Measurements from ENCODE around the gene P4HB.

P4HB gene

DNA sequence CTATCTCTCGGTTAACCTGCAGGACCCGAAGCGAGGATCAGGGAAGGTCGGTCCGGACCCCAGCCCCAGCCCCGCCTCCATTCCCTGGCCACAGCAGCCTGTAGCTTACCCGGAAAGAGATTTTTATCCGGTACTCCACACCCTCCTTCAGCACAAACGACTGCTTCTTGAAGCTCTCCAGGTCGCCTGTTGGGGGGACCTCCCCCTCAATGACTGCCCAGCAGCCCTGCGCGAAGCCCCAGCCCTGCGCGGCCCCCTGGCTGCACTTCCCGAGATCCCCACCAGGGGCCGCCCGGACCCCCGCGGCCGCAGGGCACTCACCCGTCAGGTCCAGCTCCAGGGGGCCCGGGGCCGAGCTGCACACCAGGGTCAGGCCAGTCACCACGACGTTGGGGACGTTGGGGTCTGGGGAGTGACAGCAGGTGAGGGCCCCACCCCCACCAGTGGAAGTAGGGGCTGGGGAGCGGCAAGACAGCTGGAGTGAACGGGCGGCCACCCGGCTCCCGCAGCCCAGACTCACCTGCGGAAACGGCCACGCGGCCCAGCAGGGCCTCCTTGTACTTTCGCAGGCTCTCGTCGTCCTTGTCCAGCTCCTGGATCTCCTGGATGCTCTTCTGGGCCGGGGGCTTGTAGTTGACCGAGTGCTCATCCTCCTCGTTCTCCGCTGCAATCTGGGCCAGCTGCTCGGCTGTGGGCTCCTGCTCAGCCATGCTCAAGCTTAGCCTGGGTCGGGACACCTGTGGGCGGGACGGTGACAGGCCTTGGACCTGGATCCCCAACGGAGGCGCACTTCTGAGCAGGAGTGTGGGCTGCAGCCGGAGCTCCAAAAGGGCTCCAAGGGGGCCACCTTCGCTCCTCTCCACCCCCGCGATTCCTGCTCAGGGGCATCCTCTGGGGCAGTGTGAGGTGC lies 9.1 kb upstream of the P4HB start:
- DNase-seq = peak in 1 of 58 donors; percentile 8

DNA sequence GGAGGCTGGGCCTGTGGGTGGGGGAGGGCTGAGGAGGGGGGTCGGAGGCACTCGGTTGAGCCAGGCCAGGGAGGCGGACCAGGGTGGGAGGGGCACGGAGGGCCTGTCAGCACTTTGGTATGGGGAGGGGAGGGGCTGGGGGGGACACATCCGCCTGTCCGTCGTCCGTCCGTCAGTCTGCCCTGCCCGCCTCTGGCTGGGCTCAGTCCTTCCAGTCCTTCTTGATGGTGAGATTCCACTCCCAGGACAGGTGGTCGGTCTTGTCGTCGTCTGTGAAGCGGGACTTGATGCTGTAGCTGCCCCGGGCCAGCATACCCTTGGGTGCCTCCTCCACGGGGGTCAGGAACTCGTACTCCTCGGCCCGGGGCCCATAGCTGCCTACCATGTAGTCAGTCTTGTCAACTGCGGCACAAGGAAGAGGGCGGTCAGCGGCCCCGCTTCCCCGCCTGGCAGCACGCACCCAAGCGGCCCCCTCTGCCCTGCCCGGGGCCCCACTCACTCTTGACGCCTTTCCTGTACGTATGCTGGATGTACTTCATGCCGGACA lies 8.4 kb upstream of the P4HB start:
- no peak for DNase-seq

DNA sequence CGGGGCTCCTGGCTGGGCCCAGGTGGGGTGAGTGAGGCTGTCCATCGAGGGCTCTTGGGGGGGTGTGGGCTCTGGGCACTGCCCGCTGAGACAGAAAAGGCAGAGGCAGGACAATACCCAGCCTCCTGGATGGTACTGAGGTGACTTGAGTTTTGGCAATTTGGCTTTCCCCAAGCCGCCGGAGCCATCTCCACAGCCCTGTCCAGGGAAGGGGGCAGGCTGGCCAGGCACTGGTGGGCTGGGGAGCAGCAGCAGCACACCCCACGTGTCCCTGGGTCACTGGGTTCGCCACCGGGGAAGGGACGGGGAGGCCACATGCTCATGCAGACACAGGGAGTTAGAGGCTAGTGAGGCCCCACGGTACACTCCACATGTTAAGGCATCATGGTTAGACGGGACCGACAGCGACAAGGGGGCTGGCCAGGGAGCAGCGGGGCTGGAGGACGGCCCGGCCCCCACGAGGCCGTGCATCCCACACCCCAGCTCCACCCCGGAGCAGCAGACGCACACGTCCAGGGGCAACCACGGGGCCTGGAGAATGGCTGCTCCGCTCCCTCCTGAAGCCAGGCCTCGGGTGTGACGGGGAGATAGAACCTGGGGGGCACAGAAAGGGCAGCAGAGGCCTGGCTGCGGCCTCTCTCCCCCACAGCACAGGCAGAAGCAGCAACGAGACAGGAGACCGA lies 7.8 kb upstream of the P4HB start:
- no peak for DNase-seq

DNA sequence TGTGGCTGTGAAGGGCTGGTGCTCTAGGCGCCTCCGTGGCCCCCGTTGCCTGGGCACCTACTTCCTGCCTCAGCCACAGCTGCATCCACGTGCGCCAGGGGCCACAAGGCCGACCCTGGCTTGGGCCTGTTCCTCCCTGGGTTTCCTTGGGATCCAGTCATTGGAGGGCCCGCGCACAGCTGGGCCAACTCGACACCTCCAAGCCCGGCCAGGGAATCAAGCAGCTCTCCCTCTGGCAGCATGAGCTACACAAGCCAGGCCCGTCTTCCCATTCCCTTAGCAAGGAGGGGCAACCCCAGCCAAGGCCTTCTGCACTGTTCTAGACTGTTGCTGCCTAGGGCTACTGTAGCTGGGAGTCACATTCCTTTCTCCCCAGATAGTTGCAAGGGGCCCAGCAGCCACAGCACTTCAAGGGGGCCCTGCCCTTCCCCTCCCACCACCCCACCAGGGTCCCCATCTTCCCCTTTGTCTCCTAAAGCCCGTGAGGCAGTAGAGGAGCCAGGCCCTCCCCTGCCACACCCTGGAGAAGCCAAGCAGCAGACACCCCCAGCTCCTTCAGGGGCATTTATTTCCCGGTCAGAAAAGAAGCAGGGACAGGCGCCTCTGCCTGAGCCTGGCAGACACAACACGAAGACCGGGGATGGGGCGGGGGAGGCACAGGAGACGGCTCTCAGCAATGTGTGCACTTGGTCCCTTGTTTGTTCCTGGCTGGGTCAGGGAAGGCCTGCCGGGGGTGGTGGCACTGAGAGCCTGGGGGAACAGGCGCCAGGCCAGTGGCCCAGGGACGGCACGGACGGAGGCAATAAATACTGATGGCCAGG lies 7.0 kb upstream of the P4HB start:
- no peak for DNase-seq

DNA sequence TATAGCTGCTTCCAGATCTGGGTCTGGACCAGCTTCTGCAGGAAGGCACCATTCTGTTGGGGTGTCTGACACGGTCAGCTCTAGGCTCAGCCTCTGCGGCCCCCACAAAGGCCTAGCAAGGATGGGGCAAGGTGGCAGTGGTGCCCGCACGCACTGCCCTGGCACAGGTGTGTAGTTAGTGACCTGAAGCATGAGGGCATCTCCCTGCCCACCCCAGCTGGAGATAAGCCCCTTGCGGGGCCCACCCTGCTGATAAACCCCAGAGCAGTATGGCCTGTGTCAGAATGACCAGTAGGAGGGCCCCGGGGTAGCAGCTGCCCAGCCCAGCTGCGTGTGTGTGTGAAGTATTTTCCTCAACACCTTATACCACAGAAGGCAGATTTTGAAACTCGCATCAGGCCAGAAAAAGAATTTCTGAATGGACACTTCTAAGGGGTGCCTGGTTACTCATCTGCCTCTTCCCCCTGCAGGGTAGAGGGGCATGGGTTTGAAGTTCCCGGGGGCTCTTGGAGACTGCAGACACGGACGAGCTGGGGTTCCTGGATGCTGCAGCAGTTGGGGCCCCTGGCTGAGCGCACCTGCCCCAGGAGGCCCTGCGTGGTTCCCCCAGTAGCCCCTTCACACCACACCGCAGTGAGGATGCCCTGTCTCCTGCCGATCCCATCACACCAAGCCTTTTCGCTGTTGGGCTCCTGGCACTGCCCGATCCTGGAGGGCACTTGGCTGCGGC lies 6.3 kb upstream of the P4HB start:
- DNase-seq = no peak

DNA sequence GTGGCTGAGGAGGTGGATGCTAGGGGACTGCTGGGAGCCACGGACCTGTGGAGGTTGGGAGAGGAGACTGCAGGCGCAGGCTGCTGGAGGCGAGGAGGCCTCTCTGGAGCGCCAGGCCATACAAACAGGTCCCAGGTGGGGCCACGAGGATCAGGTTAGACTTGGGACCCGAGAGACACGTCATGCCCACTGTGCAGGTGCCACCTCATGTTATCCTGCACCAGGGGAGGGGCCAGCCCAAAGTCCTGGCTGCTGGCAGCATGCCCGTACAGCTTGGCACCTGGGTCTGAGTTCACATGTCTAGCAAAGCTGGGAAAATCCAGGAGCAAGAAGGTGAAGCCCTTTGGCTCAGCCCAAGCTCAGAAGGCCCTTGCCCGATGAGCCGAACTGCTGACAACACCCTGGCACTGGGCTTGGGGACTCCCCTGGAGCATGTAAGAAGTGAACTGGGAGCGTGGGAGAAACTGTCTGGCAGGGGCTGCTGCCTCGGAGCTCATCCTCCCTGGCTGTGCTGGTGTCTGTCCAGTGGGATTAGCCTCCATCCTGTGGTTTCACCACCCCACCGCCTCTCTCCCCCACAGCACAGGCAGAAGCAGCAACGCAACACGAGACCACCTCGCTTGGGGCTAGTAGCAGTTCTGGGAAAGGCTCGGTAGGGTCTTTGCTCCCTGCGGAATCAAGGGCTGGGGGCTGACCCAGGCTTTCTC lies 5.6 kb upstream of the P4HB start:
- no peak for DNase-seq

DNA sequence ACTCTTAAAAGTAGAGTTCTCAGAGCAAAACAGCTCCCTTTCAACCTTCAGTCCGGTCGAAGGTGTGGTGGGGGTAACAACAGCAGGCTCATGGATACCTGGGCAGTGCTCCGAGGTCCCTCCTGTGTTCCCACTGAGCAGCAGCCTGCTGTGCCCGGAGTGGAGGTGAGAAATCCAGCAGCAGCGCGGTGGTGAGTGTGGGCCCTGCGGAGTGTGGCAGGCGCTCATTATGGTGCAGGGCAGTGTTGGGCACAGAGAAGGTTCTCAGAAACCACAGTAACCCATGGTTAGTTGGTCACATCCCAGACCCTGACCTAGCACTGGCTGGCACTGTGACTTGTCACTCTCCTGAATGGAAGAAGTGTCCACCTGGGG lies 5.0 kb upstream of the P4HB start:
- DNase-seq = no peak

DNA sequence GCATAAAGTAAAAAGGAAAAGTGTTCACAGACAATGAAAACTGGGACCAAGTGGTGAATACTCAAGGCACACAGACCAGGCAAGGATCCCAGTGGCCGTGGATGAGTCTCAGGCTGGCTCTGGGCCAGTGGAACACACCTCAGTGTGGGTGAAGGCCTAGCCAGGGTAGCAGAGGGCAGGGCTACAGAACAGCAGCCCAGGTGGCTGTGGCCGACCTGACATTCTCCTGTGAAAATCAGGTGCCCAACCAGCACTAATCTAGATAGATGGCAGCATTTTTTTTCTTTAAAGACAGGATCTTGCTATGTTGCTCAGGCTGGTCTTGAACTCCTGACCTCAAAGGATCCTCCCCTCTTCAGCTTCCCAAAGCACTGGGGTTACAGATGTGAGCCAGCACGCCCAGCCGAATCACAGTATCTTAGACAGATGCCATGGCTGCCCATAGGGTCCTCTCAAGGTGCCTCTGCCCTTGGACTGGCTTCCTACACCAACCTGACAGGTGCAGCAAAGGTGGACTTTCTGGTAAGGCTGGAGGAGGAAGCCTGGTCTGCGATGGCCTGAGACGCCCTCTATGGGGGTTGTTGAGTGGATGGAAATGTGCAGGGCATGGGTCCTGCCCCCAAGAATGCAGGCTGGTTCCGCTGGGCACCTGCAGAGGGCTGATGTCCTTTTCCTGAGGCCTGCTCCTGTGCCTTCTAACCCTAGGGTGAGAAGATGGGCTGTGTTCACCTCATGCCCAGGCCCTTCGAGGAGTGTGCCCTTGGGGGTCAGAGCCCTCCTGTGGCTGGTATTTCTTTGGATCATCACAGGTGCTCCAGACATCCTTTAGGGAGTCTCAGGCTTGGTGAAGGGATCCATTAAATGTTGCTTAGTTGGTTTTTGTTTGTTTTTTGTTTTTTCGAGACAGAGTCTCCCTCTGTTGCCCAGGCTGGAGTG lies 3.8 kb upstream of the P4HB start:
- DNase-seq = no peak

DNA sequence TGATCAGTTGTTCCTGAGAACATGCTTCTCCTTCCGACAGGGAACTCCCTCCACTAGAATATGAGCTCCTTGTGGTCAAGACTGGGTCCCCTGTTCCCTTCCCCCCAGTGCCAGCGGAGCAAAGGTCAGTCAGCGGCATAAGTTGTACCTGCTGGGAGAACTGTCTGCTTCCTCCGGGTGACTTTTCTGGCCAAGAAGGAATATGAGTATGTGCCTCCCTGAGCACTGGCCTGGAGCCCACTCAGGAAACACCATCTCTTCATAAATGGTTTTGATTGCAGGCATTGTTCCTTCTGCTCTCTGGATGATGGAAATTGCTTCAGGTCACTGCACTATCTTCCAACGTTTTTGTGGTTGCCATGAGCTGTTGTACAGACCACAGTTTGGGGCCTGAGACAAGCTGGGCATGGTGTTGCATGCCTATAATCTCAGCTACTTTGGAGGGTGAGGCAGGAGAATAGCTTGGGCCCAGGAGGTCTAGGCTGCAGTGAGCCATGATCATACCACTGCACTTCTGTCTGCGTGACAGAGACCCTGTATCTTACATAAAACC lies 2.9 kb upstream of the P4HB start:
- no peak for DNase-seq

DNA sequence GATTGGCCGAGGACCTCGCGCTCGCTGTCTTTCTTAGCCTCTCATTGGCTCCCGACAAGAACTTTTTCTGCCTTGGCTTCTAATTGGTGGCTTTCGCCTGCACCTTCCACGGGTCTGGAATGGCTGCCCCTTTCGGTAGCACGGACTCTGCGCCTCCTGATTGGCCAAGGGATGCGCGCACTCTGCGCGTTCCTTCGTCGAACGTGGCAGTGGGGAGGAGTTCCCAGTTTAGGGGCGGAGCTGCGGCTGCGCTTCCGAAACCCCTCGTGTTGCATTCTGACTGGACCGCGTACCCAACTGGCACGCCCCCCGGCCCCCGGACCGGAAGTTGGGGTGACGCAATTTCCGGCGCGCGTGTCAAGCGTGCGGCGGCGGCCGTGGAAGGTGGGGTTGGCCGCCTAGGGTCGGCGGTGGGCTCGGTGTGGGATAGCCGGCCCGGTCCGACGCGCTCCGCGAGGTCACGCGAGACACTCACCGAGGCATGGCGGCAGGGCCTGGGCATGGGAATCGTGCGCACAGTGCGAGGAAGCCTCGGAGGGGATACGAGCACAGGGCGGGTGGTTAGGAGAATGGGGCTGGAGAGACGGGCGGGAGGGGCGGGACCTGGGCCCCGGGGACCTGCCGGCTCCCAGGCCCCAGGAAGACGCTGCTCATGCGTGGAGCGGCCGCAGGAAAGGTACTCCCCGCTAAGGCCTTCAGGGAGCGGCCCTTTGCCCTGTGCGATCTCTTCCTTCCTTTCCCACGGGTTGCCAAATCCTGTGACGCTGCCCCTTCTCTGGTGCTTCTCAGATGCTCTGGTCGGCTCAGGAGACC lies 627 bp upstream of the P4HB start:
- peak; percentile 92 to 100 (median 100) for DNase-seq

DNA sequence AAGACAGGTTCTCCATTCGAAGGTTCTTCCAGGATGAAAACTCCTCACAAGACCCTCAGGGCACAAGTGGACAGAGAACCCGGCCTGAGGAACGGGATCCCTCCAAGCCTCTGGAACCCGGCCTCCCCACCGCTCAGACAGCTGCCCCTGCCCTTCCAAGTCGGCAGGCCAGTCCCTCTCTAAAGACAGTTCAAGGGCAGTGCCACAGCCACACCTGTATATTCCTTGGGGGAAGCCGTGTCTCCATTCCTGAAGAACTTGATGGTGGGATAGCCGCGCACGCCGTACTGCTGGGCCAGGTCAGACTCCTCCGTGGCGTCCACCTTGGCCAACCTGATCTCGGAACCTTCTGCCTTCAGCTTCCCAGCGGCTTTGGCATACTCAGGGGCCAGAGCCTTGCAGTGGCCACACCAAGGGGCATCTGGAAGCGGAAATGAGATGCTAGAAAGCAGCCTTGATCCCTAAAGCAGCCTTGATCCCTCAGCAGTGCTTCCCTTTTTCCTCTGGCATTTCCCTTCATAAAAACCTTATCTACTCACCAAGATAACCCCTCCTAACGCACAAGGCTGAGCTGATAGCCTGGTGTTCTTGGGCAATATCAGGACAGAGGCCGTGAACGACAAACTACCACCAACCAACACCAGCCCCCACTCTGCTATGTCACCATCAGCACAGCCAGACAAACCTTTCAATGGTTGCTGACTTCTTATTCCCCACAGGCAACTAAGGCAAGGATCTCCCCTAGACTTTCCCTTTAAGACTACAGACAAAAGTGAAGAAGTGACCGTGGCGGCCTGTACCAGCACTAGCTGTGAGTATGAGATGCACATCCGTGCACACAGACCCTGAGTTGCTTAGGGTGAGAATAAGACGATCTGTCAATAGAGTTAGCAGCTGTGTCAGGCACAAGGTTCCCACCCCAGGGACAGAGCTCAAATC lies 1.1 kb downstream of the P4HB start:
- DNase-seq = no peak

DNA sequence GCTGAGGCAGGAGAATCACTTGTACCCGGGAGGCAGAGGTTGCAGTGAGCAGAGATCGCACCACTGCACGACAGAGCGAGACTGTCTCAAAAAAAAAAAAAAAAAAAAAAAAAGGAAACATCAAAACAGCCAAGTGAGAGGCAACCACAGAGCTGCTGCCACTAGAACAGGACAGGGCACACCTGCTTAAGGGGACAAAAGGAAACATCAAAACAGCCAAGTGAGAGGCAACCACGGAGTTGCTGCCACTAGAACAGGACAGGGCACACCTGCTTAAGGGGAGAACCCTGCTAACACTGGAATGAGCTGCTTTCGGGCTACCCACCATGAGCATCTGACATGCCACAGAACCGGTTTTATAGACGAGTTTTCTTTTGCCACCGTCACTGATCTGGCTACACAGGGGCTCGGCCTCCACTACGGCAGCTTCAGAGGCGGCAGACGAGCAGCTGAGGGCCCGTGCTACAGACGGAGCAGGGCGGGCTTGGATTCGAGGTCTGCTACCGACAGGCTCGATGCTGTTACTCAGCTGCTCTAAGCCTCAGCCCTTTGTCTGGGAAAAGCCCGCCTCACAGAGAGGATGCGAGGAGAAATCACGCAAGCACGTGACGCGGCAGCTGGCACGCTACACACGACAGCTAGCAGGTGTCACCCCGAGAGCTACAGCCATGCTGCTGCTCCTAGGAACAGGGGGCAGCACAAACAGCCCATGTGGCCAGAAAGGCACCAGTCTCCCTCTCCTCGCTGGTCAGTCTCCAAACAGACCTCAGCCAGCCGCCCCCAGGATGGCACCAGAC lies 2.0 kb downstream of the P4HB start:
- DNase-seq = no peak

DNA sequence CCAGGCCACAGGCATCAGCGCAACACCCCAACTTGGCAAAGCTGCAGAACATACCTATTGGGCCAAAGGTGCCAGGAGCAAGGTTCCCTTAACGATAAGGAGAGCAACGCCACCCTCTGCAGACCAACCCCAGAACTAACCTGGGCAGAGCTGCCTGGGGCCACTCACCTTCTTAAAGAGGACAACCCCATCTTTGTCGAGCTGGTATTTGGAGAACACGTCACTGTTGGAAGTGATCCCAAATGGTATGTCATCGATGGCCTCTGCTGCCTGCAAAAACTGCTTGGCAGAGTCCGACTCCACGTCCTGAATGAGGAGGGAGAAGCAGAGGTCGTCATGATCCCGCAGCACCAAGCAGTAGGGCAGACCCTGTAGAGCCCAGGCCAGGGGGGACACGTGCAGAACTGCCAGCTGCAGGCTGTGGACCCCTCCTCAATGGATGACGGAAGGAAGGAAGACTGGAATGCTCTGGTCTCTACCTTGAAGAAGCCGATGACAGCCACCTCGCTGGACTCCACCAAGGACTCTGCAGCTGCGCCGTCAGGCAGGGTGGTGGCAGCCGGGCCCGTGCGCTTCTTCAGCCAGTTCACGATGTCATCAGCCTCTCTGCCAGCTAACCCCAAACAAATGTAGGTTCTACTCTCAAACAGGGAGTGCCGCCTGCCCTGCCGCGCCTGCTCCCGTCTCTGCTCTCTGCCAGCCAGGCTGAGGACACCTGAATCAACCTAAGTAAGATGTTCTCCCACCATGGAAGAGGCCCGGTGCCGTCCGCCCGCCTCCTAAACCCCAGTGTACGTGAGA lies 5.2 kb downstream of the P4HB start:
- DNase-seq = no peak

DNA sequence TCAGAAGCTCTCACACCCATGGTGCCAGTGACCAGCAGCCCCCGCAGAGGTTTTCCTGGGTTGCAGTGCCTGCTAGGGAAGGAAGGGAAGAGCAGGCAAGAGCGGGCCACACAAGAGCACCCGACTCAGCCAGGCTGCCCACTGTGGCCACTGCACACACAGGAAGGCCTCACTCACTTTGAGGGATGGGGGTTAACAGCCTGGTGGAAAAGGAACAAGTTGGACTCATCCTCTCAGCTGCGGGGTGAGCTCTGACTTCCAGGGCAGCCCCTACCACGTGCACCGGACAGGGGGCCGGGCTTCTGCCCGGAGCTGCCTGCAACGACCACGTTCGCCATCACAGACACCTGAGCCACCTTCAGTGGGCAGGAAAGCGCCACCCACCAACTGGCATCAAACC lies 8.1 kb downstream of the P4HB start:
- DNase-seq = no peak

DNA sequence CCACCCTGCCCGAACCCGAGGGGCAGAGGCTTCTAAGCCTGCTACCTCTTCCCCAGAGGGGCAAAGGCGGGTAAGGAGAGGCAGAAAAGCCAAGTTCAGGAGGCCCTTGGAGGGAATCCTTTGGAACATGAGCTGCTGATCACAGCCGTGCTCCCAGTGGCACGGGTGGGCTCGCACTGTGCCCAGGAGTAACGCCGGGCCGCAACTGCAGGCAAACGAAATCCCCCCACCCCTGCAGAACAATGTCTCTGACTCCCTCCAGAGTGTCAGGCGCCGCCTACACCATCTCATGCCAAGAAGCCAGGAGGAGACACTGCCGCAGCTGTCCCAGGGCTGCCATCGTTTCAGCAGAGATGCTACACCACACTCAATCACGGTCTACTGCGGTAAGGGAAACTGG lies 8.9 kb downstream of the P4HB start:
- no peak for DNase-seq

Measured in anterior cingulate cortex (tissue), 58 donors.